ENCODE measurements around the gene RUFY3.

The RUFY3 gene

GRCh38 chr4:70849291-70849690, 127.5 kb downstream of the RUFY3 start:
- DNase-seq: no peak

- DNase-seq: no peak
These were observed 133.7 kb downstream of the RUFY3 start for GRCh38 chr4:70855464-70855863.

Data from SHP77 treated with DMSO at 0.1 percent for 48 hours (cell line).